GM23248 (cell line): ENCODE data around the gene EML4. TPM values are rescaled to one million over a fixed set of nuclear protein-coding genes. Genes with fewer than 3 reads are reported as not detected.

Experiments used
- DNase-seq: peaks from one replicate; pipeline ENCODE4 v3.0.0-alpha.2; 2015
- H2AFZ ChIP-seq: fragments of 200-600 bp; sonication (generic); 2 replicates; pipeline ENCODE4 v1.6.1; 2016; ENCODE audit warnings: antibody characterized with exemption
- H3F3A ChIP-seq: fragments of 200-600 bp; sonication (generic); 2 replicates; pipeline ENCODE4 v1.6.1; 2016; ENCODE audit warnings: mild to moderate bottlenecking, antibody characterized with exemption, mixed run types; ENCODE audit not compliant: insufficient read depth
- H3K27ac ChIP-seq: fragments of 200-600 bp; sonication (generic); 2 replicates; pipeline ENCODE4 v1.5.1; 2016; ENCODE audit warnings: mild to moderate bottlenecking
- H3K27me3 ChIP-seq: fragments of 200-600 bp; sonication (generic); replicated peaks from 2 replicates; pipeline ENCODE4 v1.6.1; 2016; ENCODE audit warnings: mild to moderate bottlenecking; ENCODE audit not compliant: insufficient read depth
- H3K36me3 ChIP-seq: fragments of 200-600 bp; sonication (generic); 2 replicates; pipeline ENCODE4 v1.6.1; 2016; ENCODE audit warnings: low read depth, mild to moderate bottlenecking
- H3K4me1 ChIP-seq: fragments of 200-600 bp; sonication (generic); 2 replicates; pipeline ENCODE4 v1.6.1; 2016; ENCODE audit warnings: mild to moderate bottlenecking; ENCODE audit not compliant: insufficient read depth
- H3K4me2 ChIP-seq: fragments of 200-600 bp; sonication (generic); one replicate; pipeline ENCODE4 v1.6.1; 2016; ENCODE audit warnings: mild to moderate bottlenecking; ENCODE audit not compliant: unreplicated experiment
- H3K4me3 ChIP-seq: fragments of 200-600 bp; sonication (generic); 2 replicates; pipeline ENCODE4 v1.5.1; 2016; ENCODE audit warnings: mild to moderate bottlenecking
- H3K79me2 ChIP-seq: fragments of 200-600 bp; sonication (generic); 2 replicates; pipeline ENCODE4 v1.6.1; 2016; ENCODE audit warnings: mild to moderate bottlenecking; ENCODE audit not compliant: insufficient read depth
- H3K9ac ChIP-seq: fragments of 200-600 bp; sonication (generic); 2 replicates; pipeline ENCODE4 v1.6.1; 2016; ENCODE audit warnings: mild to moderate bottlenecking
- H3K9me2 ChIP-seq: fragments of 200-600 bp; sonication (generic); 2 replicates; pipeline ENCODE4 v1.6.1; 2016; ENCODE audit warnings: mixed run types, mild to moderate bottlenecking, moderate library complexity; ENCODE audit not compliant: insufficient read depth
- H3K9me3 ChIP-seq: fragments of 200-600 bp; sonication (generic); one replicate; pipeline ENCODE4 v1.6.1; 2017; ENCODE audit warnings: low read depth
- H4K20me1 ChIP-seq: fragments of 200-600 bp; sonication (generic); 2 replicates; pipeline ENCODE4 v1.6.0; 2016; ENCODE audit not compliant: insufficient read depth
- EZH2 ChIP-seq: fragments of 200-600 bp; sonication (generic); IDR thresholded peaks from 2 replicates; pipeline ENCODE4 v1.6.1; 2018; ENCODE audit warnings: antibody characterized with exemption, mild to moderate bottlenecking; ENCODE audit not compliant: insufficient read depth, poor library complexity, severe bottlenecking
- EZH2phosphoT487 ChIP-seq: fragments of 200-600 bp; sonication (generic); IDR thresholded peaks from 2 replicates; pipeline ENCODE4 v1.6.1; 2018; ENCODE audit warnings: antibody characterized with exemption, moderate library complexity, mild to moderate bottlenecking, low read depth; ENCODE audit not compliant: insufficient read depth
- WGBS, 2 experiments: methylation state at CpG; one replicate each; pipeline ENCODE4 v1.1.6; 2015 to 2017; ENCODE audit warnings: low lambda C conversion rate in 2 of 2, low coverage in 1 of 2; ENCODE audit errors: missing lambda C conversion rate in 2 of 2; 5-methylcytosine and 5-hydroxymethylcytosine counted together
- in situ Hi-C: fragments of 300-500 bp; cut with MboI; formaldehyde crosslinking; loops from 2 replicates; pipeline ENCODE4 v1.15.0; 2020
- polyA plus RNA-seq: library from polyadenylated mRNA; unstranded; fragments of >200 nt; fragmentation: Nextera tagmentation; extraction: Ambion mirVana; gene quantifications from 2 replicates; pipeline ENCODE4 v1.2.1, GENCODE V29; 2016
- total RNA-seq: library from RNA; depleted of rRNA; stranded (reverse); fragments of >200 nt; shearing (Covaris generic); gene quantifications from 2 replicates; pipeline ENCODE4 v1.2.3, GENCODE V29; 2014

EML4 gene
- total and polyA plus RNA-seq, 2 experiments from 2014 or later: 19.3 to 21.7 TPM

DNA sequence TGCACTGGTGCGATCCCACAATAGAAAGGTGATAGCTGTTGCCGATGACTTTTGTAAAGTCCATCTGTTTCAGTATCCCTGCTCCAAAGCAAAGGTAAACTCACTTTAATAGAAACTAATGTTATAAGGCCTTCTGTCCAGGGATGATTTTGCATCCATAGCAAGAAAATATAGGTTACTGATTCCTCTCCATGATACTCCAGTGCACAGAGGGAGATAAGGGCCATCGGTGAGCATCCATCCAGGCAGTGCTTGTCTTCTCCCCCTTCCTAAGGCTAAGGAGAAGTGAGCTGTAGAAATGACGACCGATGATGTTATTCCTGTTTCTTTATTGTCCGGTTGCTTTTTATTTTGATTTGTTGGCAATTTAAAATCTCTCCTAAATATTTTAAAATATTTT, 159.8 kb downstream of the EML4 start:
- H3F3A ChIP-seq: peaks cover 6% of the 10 kb centered on the region
- WGBS, 2 experiments: 81 to 86% methylated on average over 6 of the region's 6 CpGs
- no peaks in the 10 kb centered on the region for H3K79me2 ChIP-seq
- no peak for DNase-seq
- H3K9me3 ChIP-seq: no peaks in the 10 kb centered on the region
- no peak overlapping the region for H2AFZ ChIP-seq
- peaks cover 17% of the 10 kb centered on the region; the same call in 1 of the 2 replicates for H3K4me1 ChIP-seq
- in situ Hi-C loops: loop anchor here (10.0 kb wide), 1 partner anchor 234 kb away; no protein-coding TSS in a partner anchor
- no peaks in the 10 kb centered on the region for H4K20me1 ChIP-seq
- H3K27ac ChIP-seq: no peak overlapping the region
- H3K36me3 ChIP-seq: peaks cover 25% of the 10 kb centered on the region; the same call in 1 of the 2 replicates
- H3K4me2 ChIP-seq: no peak overlapping the region
- H3K9ac ChIP-seq: no peak overlapping the region
- TF ChIP-seq EZH2phosphoT487 (no peak), EZH2 (no peak)
- H3K9me2 ChIP-seq: no peaks in the 10 kb centered on the region
- no peak overlapping the region for H3K4me3 ChIP-seq
- no peaks in the 10 kb centered on the region for H3K27me3 ChIP-seq

GRCh38 chr2:42329736-42330135, 160.6 kb downstream of the EML4 start:
- Histone ChIP-seq H3K79me2 (0 out of 2 replicates have a peak, but pooled peaks cover 8% of the 10 kb centered on the region), H3K4me2 (no peak overlapping the region), H3K9ac (no peak overlapping the region), H4K20me1 (no peaks in the 10 kb centered on the region), H3F3A (peaks cover 6% of the 10 kb centered on the region), H3K4me1 (peaks cover 17% of the 10 kb centered on the region; the same call in 1 of the 2 replicates), H3K27ac (no peak overlapping the region), H2AFZ (no peak overlapping the region), H3K4me3 (no peak overlapping the region), H3K9me3 (no peaks in the 10 kb centered on the region), H3K9me2 (no peaks in the 10 kb centered on the region), H3K36me3 (peaks cover 25% of the 10 kb centered on the region; the same call in 1 of the 2 replicates), H3K27me3 (no peaks in the 10 kb centered on the region)
- no peak for DNase-seq
- 92 to 95% methylated on average over 5 of the region's 5 CpGs for WGBS, 2 experiments
- in situ Hi-C loops: loop anchor here (10.0 kb wide), 1 partner anchor 235 kb away; no protein-coding TSS in a partner anchor
- TF ChIP-seq EZH2phosphoT487 (no peak), EZH2 (no peak)

DNA sequence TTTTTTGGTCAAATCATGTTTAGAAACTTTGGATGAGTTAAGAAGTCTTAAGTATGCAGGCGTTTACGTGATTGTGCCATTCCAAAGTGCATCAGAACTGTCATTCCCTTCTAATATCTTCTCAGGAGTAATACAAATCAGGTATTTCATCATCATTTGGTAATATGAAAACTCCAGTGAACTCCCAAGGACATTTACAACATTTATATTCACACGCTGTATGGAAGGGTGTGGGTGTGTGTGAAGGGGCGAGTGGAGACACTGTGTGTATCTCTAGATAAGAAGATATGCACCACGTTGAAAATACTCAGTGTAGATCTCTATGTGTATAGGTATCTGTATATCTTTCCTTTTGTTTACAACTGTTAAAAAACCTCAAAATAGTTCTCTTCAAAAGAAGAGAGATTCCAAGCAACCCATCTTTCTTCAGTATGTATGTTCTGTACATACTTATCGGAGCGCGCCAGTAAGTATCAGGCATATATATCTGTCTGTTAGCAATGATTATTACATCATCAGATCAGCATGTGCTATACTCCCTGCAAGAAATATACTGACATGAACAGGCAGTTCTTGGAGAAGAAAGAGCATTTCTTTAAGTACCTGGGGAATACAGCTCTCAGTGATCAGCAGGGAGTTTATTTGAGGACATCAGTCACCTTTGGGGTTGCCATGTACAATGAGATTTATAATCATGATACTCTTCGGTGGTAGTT, 162.6 kb downstream of the EML4 start:
- H3K27me3 ChIP-seq: no peaks in the 10 kb centered on the region
- H3K4me1 ChIP-seq: peaks cover 17% of the 10 kb centered on the region; the same call in 1 of the 2 replicates
- no peak overlapping the region for H3K27ac ChIP-seq
- H3K9me2 ChIP-seq: no peaks in the 10 kb centered on the region
- H3K9ac ChIP-seq: no peak overlapping the region
- H3K4me3 ChIP-seq: no peak overlapping the region
- H4K20me1 ChIP-seq: no peaks in the 10 kb centered on the region
- H3K79me2 ChIP-seq: peaks cover 18% of the 10 kb centered on the region
- H2AFZ ChIP-seq: no peak overlapping the region
- no peak overlapping the region for H3K4me2 ChIP-seq
- no peak for TF ChIP-seq EZH2phosphoT487
- no peak for TF ChIP-seq EZH2
- H3F3A ChIP-seq: peaks cover 6% of the 10 kb centered on the region
- in situ Hi-C loops: no loop called here
- no peak for DNase-seq
- H3K36me3 ChIP-seq: peaks cover 21% of the 10 kb centered on the region; the same call in 1 of the 2 replicates
- WGBS, 2 experiments: 93 to 94% methylated on average over 9 of the region's 9 CpGs
- no peaks in the 10 kb centered on the region for H3K9me3 ChIP-seq

DNA sequence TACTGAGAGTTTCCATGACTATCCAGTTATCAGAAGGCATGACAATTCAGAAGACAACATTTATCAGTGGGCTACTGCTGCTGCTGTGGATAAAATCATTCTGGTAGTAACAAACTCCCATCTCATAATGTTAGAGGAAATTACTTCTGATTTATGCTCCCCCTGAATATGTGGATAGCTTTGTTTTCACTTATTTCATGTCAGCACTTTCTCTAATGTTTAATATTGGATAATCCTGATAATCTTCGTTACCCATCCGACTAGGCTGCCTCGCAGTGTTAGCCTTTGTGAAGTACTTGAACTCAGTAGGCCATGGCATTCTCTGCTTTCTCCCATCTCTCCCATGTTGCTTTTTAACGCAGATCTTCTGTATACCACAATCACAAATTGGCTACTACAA, 163.4 kb downstream of the EML4 start:
- Histone ChIP-seq H3K27ac (no peak overlapping the region), H3K9me3 (no peaks in the 10 kb centered on the region), H4K20me1 (no peaks in the 10 kb centered on the region), H3K27me3 (no peaks in the 10 kb centered on the region), H3K4me1 (peaks cover 17% of the 10 kb centered on the region; the same call in 1 of the 2 replicates), H3K4me2 (no peak overlapping the region), H2AFZ (no peak overlapping the region), H3K79me2 (peaks cover 23% of the 10 kb centered on the region), H3K9ac (no peak overlapping the region), H3F3A (peaks cover 6% of the 10 kb centered on the region), H3K4me3 (no peak overlapping the region), H3K9me2 (no peaks in the 10 kb centered on the region), H3K36me3 (peaks cover 19% of the 10 kb centered on the region; the same call in 1 of the 2 replicates)
- TF ChIP-seq EZH2 (no peak), EZH2phosphoT487 (no peak)
- in situ Hi-C loops: no loop called here
- 91 to 94% methylated on average over 4 of the region's 4 CpGs for WGBS, 2 experiments
- DNase-seq: no peak
